ENCODE measurements around the gene SLIT3. TPM values are rescaled to one million over a fixed set of nuclear protein-coding genes. Genes with fewer than 3 reads are reported as not detected.

Gene SLIT3
- total RNA-seq, 6 experiments from 2014 or later, result 0.31 to 1.2 (median 0.65) TPM

DNA sequence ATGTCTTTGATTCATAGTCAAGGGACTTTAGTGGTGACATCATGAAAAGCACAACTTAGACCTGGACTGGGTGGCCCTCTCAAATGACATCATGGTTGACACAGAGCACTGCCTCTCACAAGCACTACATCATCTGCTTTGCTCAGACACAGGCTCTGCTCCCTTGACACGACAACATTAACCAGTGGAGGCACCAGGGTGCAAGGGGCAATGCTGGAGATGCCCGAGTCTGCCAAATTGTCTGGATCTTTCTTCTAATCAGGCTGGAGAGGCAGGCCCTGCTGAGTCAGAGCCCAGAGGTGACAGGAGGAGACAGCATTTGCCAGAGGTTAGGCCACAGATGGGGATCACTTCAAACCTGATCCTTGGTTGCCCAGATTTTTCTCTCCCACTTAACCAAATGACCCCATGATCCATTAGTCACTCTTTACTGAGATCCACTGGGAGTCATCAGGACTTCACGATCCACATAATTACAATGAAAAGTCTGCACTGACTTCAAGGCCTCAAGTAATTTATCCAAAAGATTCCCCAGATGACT, 174.4 kb downstream of the SLIT3 start:
- Histone ChIP-seq H3K36me3 (no peaks in the 10 kb centered on the region), H3K27me3 (no peaks in the 10 kb centered on the region), H3K4me1 (no peaks in the 10 kb centered on the region), H3K9me3 (no peaks in the 10 kb centered on the region), H3K27ac (no peak overlapping the region), H3K4me3 (no peak overlapping the region)
- ATAC-seq (no peak), DNase-seq (no peak)
- intact Hi-C loops (cut with DNase I), result no loop called here
- WGBS (ENCODE audit: insufficient coverage, low coverage, low lambda C conversion rate, missing lambda C conversion rate), result 62% methylated on average over 2 of the region's 3 CpGs
- TF ChIP-seq POLR2A (IDR thresholded peaks at IDR 0.05), result no peak
- TF ChIP-seq, protein P1, sequence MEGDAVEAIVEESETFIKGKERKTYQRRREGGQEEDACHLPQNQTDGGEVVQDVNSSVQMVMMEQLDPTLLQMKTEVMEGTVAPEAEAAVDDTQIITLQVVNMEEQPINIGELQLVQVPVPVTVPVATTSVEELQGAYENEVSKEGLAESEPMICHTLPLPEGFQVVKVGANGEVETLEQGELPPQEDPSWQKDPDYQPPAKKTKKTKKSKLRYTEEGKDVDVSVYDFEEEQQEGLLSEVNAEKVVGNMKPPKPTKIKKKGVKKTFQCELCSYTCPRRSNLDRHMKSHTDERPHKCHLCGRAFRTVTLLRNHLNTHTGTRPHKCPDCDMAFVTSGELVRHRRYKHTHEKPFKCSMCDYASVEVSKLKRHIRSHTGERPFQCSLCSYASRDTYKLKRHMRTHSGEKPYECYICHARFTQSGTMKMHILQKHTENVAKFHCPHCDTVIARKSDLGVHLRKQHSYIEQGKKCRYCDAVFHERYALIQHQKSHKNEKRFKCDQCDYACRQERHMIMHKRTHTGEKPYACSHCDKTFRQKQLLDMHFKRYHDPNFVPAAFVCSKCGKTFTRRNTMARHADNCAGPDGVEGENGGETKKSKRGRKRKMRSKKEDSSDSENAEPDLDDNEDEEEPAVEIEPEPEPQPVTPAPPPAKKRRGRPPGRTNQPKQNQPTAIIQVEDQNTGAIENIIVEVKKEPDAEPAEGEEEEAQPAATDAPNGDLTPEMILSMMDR (IDR thresholded peaks at IDR 0.05), result no peak

DNA sequence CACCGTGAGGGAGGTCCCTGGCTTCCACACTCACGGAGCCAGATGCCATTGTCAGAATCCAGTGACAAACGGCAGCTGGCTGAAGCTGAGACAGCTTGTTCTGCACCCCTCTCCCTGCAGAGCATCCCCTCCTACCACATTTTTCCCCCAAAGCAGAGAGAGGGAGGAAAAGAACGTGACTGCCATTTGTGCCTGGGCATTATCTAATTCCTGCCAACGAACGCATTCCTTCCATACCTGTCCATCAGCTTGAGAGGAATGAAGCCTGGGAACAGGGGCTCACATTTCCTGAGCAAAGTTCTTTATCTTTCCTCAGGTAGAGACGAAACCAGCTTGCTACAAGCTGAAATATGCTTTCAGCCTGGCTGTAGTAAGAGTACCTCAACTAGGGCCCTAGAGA, 175.4 kb downstream of the SLIT3 start:
- H3K27ac ChIP-seq, result no peak overlapping the region

DNA sequence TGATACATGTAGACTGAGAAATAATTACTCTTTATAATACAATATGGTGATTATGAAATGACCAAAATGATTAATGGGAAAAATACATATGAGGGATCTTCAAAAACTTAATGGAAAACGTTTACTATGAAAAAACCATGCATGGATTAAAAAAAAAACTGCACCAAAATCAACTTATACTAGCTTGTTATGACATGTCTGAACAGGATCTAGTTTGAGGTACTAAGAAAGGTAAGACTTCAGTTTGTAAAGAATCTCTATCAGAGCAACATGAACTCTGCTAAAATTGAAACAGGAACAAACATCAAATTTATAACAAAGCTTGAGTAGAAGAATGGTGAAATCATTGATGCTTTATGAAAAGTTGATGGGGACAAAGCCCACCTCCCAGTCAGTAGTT, 178.0 kb downstream of the SLIT3 start:
- no peak overlapping the region for H3K4me3 ChIP-seq
- no peaks in the 10 kb centered on the region for H3K27me3 ChIP-seq
- TF ChIP-seq POLR2A (IDR thresholded peaks at IDR 0.05), result no peak
- TF ChIP-seq, protein P1 (IDR thresholded peaks at IDR 0.05), result no peak
- no peaks in the 10 kb centered on the region for H3K36me3 ChIP-seq
- intact Hi-C loops (cut with DNase I), result no loop called here
- ATAC-seq (no peak), DNase-seq (no peak)
- 10% methylated on average over 1 of the region's 1 CpG for WGBS (ENCODE audit: insufficient coverage, low coverage, low lambda C conversion rate, missing lambda C conversion rate)
- no peaks in the 10 kb centered on the region for H3K4me1 ChIP-seq
- no peak overlapping the region for H3K27ac ChIP-seq
- H3K9me3 ChIP-seq, result no peaks in the 10 kb centered on the region

More for the DNA sequence above, 175.4 kb downstream of the SLIT3 start:
- Histone ChIP-seq H3K4me3 (no peak overlapping the region), H3K27me3 (no peaks in the 10 kb centered on the region), H3K4me1 (no peaks in the 10 kb centered on the region), H3K36me3 (no peaks in the 10 kb centered on the region), H3K9me3 (no peaks in the 10 kb centered on the region)
- 22% methylated on average over 3 of the region's 7 CpGs for WGBS (ENCODE audit: insufficient coverage, low coverage, low lambda C conversion rate, missing lambda C conversion rate)
- intact Hi-C loops (cut with DNase I), result no loop called here
- TF ChIP-seq, protein P1 (IDR thresholded peaks at IDR 0.05), result no peak
- TF ChIP-seq POLR2A (IDR thresholded peaks at IDR 0.05), result no peak
- DNase-seq, result no peak
- no peak for ATAC-seq

DNA sequence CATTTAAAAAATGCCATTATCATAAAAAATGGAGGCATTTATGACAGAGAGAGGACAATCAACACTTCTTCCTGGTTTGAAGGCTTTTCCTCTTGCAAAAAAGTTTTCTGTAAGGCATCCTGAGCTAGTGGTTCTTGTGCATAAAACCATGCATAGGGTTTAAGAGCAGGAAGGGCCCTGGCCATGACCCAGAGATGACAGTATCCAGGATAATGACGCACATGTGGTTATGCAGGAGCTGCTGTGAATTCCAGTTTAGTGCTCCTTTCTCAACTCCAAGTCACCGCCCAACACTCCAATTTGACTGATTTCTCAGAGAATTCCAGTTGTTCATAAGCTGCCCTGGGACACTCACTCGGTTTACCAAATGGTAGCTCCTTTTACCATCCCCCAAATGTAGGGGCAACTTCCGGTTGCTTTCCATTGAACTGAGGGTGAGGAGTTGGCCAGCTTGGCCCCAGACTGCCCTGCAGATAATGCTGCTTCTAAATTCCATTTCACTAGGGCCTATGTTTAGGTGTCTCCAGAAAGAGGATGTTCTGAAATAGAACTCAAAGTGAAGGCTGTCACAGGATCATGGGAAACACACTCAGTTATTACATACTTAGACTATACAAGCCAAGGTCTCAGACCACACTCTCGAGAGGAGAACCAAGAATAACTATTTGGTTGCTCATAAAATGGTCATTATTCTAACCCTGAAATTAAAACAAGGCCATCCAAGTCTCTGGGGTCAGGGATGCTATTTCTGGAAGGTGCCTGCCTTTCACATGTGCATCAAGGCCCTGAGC, 179.1 kb downstream of the SLIT3 start:
- Histone ChIP-seq H3K9me3 (no peaks in the 10 kb centered on the region), H3K27me3 (no peaks in the 10 kb centered on the region), H3K4me1 (no peaks in the 10 kb centered on the region), H3K27ac (no peak overlapping the region), H3K4me3 (no peak overlapping the region), H3K36me3 (no peaks in the 10 kb centered on the region)
- 47% methylated on average over 4 of the region's 5 CpGs for WGBS (ENCODE audit: insufficient coverage, low coverage, low lambda C conversion rate, missing lambda C conversion rate)
- TF ChIP-seq, protein P1 (IDR thresholded peaks at IDR 0.05), result no peak
- no peak for TF ChIP-seq POLR2A (IDR thresholded peaks at IDR 0.05)
- DNase-seq (no peak), ATAC-seq (no peak)
- intact Hi-C loops (cut with DNase I), result no loop called here

All from right lobe of liver (tissue), 6 donors.